Activated CD4-positive, CD25-positive, alpha-beta regulatory T cell treated with anti-CD3 and anti-CD28 coated beads, Interleukin-2, amount 50 U/mL, for 16 hours (primary cell): ENCODE results near the gene SPANXD.
"Not testable (repeated sequence)": the region's sequence is repeated elsewhere in the genome, so short reads cannot be mapped to it uniquely, and the experiment has no call there.

Source experiments
- DNase-seq: peaks from one replicate; pipeline ENCODE4 v3.0.0-alpha.2; 2020; ENCODE audit warnings: low read depth, low spot score

SPANXD gene

DNA sequence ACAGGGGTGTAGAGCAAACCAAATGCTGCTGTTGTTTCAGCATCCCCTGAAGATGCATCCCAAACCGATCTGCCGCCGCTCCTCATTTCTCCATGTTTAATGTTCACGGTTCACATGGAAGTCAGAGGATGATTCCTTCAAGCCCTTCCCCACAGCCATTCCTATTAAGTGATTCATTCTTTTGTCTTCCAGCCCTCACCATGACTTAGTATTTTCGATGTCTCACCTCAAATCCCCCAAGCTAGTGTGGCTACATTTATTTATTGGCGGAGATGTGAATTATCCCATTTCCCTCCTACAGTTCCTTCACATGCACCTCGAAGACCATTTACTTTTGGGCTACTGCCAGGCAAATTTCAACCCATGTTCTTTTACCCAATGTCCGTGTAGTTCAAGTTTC is at the start of gene SPANXD:
TSS of gene SPANXD (minus strand) at position 101 of the 400 bp plus-strand sequence. CDS start 334 bp downstream, outside the sequence.
- not testable (repeated sequence) for DNase-seq

DNA sequence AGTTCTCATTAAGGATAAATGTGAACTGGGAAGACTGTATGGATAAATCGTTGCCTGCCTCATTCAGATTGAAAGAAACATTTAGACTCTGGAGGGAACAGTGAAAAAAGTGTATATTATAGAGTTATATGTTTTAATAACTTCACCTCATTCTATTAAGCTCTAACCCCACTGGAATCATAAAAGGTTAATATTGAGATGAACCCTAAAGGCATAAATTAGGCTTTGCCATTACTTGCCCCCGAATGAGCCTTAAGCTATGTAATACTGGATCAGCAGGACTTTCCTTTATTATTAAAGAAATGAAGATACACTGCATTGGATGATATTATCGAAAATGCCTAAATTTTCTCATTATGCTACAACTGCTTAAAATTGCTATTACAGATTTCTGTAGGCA is 44.1 kb upstream of the SPANXD start:
- no peak for DNase-seq

DNA sequence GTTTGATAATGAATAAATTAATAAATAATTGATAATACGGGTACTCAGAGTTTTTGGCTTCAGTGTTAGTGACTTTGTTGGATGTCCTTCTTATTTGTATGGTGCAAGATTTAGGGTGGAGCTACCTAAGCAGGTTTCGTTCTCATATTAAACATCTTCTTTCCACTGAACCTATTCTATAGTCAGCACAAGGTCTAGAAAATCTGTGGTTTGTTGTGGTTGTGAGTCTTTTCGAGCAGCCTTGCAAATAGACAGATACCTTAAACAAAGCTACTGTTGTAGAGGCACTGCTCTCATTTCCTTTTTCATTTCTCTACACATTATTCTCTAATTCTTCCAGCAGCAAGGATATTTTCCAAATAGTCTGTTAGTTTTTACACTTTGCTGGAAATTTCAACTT is 38.1 kb upstream of the SPANXD start:
- DNase-seq, result no peak

- no peak for DNase-seq
These were observed 34.8 kb upstream of the SPANXD start for GRCh38 chrX:141733371-141733770.

GRCh38 chrX:141732031-141732430 is 33.5 kb upstream of the SPANXD start:
- DNase-seq, result no peak

GRCh38 chrX:141724186-141724585 is 25.6 kb upstream of the SPANXD start:
- DNase-seq, result no peak

- no peak for DNase-seq
These were observed 16.1 kb upstream of the SPANXD start for GRCh38 chrX:141714680-141715079.

GRCh38 chrX:141701072-141701471 is 2.5 kb upstream of the SPANXD start:
- DNase-seq, result no peak

- DNase-seq, result no peak
These were observed 24.6 kb downstream of the SPANXD start for GRCh38 chrX:141673946-141674345.

- DNase-seq, result no peak
These were observed 28.9 kb downstream of the SPANXD start for GRCh38 chrX:141669689-141670088.

DNA sequence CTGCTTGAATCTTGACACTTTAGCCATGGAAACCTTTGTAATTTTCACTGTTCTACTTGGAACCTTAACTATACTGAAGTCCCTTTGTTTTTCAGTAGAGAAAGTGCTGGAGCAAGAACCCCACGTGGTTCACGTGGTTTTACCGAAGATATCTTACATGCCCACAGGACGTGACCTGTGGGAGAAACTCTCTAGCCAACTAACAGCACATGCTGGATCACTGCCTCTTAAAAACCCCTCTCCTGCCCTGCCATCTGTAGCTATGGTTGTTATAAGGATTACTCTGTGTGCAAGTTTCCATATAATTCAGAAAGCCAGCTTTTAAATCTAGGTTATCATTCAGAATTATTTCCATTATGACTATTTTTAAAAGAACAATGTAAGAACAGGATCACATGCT is 30.2 kb downstream of the SPANXD start:
- no peak for DNase-seq

GRCh38 chrX:141662781-141663180 is 35.8 kb downstream of the SPANXD start:
- DNase-seq, result no peak

DNA sequence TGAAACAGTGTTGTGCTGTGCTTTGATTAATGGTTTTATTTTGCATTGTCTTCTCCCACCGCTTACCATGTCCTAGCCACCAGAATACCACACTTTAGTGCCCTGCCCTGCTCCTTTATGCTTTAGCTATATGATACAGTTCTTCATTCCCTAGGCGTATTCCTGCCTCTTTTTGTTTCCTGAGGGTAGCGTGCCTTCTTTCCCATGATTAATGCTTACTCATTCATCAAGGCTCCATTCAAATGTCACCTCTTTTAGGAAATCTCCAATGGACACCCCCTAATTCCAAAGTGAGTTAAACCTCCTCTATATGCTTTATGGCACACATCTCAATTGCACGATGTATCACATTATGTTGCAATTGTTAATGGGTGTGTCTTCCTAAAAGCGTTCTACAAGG is 46.3 kb downstream of the SPANXD start:
- DNase-seq, result no peak
